Tibial nerve (tissue), 4 donors: ENCODE results near the gene WDR75. TPM values are rescaled to one million over a fixed set of nuclear protein-coding genes. Genes with fewer than 3 reads are reported as not detected.
"Not testable (repeated sequence)": the region's sequence is repeated elsewhere in the genome, so short reads cannot be mapped to it uniquely, and the experiment has no call there.

Experiments
- DNase-seq, 2 donors: peaks; one replicate each; pipeline ENCODE4 v3.0.0-alpha.2; 2019; ENCODE audit warnings: low spot score in 2 of 2
- H3K27ac ChIP-seq, 4 donors: fragments of 200-600 bp; sonication (generic) in 3 of 4; one replicate each; pipeline ENCODE4 v1.5.1; 2017 to 2019; ENCODE audit warnings: mild to moderate bottlenecking in 1 of 4
- H3K27me3 ChIP-seq, 2 donors: fragments of 200-600 bp; sonication (generic) in 1 of 2; one replicate each; pipeline versions ENCODE4 v1.5.1 to v1.6.0; 2017 to 2019
- H3K36me3 ChIP-seq, 3 donors: fragments of 200-600 bp; sonication (generic); one replicate each; pipeline ENCODE4 v1.5.1; 2018 to 2019
- H3K4me1 ChIP-seq, 4 donors: fragments of 200-600 bp; sonication (generic) in 3 of 4; one replicate each; pipeline ENCODE4 v1.5.1; 2017 to 2019
- H3K4me3 ChIP-seq, 4 donors: fragments of 200-600 bp; sonication (generic) in 3 of 4; one replicate each; pipeline ENCODE4 v1.5.1; 2017 to 2019; ENCODE audit warnings: mild to moderate bottlenecking in 1 of 4, moderate library complexity in 1 of 4
- H3K9me3 ChIP-seq, 4 donors: fragments of 200-600 bp; sonication (generic) in 3 of 4; one replicate each; pipeline ENCODE4 v1.5.1; 2017 to 2019
- CTCF ChIP-seq, 5 experiments: fragments of 200-600 bp in 3 of 5; fragments of 450-650 bp in 2 of 5; sonication (generic) in 3 of 5; IDR thresholded peaks; one replicate each; pipeline ENCODE4 v1.5.1; 2016 to 2019; ENCODE audit warnings: antibody characterized with exemption in 5 of 5, mild to moderate bottlenecking in 3 of 5, moderate library complexity in 2 of 5
- EP300 ChIP-seq, 2 donors: sonication (generic); formaldehyde crosslinking; IDR thresholded peaks; one replicate each; pipeline ENCODE4 v1.6.1; 2017; ENCODE audit warnings: antibody characterized with exemption in 2 of 2, mild to moderate bottlenecking in 1 of 2
- POLR2A ChIP-seq, 2 donors: fragments of 450-650 bp; IDR thresholded peaks; one replicate each; pipeline ENCODE4 v1.6.1; 2017; ENCODE audit warnings: antibody characterized with exemption in 2 of 2, mild to moderate bottlenecking in 2 of 2, moderate library complexity in 2 of 2
- WGBS, 2 donors: methylation state at CpG; one replicate each; pipeline ENCODE4 v1.1.5; 2018; 5-methylcytosine and 5-hydroxymethylcytosine counted together
- total RNA-seq, 4 donors: library from RNA; depleted of rRNA; stranded (reverse); fragments of >200 nt; gene quantifications; one replicate each; pipeline ENCODE4 v1.1.0, GENCODE V29; 2016

Gene WDR75
- total RNA-seq, 4 donors from 2014 or later, result 24.1 to 46.0 (median 37.5) TPM

GRCh38 chr2:189426886-189427285 is 14.4 kb upstream of the WDR75 start:
- H3K4me3 ChIP-seq, result no peak overlapping the region
- no peak overlapping the region for H3K27ac ChIP-seq
- no peaks in the 10 kb centered on the region for H3K9me3 ChIP-seq
- no peaks in the 10 kb centered on the region for H3K4me1 ChIP-seq
- TF ChIP-seq EP300 (IDR thresholded peaks at IDR 0.05) (no peak), POLR2A (IDR thresholded peaks at IDR 0.05) (no peak), CTCF (IDR thresholded peaks at IDR 0.05) (no peak)
- DNase-seq, result no peak
- H3K36me3 ChIP-seq, result peaks cover 0 to 9% (median 0%) of the 10 kb centered on the region in 3 donors
- 74 to 89% methylated on average over 2 of the region's 2 CpGs for WGBS, 2 donors
- H3K27me3 ChIP-seq, result no peaks in the 10 kb centered on the region

- no peak for DNase-seq
- Histone ChIP-seq H3K4me3 (no peak overlapping the region), H3K4me1 (no peaks in the 10 kb centered on the region), H3K27ac (no peak overlapping the region), H3K9me3 (no peaks in the 10 kb centered on the region), H3K36me3 (peaks cover 0 to 9% (median 0%) of the 10 kb centered on the region in 3 donors), H3K27me3 (no peaks in the 10 kb centered on the region)
- WGBS, 2 donors, result 94 to 99% methylated on average over 2 of the region's 2 CpGs
- TF ChIP-seq POLR2A (IDR thresholded peaks at IDR 0.05) (no peak), EP300 (IDR thresholded peaks at IDR 0.05) (no peak), CTCF (IDR thresholded peaks at IDR 0.05) (no peak)
Observed at GRCh38 chr2:189427872-189428271, 13.4 kb upstream of the WDR75 start.

- not testable (repeated sequence) for H3K36me3 ChIP-seq, H3K27me3 ChIP-seq, DNase-seq, H3K9me3 ChIP-seq, H3K4me3 ChIP-seq, H3K27ac ChIP-seq, H3K4me1 ChIP-seq
- WGBS, 2 donors, result 57 to 90% methylated on average over 2 of the region's 2 CpGs
Observed at GRCh38 chr2:189430448-189430847, 10.8 kb upstream of the WDR75 start.

DNA sequence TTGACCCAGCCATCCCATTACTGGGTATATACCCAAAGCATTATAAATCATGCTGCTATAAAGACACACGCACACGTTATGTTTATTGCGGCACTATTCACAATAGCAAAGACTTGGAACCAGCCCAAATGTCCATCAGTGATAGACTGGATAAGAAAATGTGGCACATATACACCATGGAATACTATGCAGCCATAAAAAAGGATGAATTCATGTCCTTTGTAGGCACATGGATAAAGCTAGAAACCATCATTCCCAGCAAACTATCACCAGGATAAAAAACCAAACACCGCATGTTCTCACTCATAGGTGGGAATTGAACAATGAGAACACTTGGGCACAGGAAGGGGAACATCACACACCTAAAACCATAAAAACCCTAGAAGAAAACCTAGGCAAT is 5.5 kb upstream of the WDR75 start:
- not testable (repeated sequence) for DNase-seq, H3K27me3 ChIP-seq, H3K4me1 ChIP-seq, H3K4me3 ChIP-seq, H3K36me3 ChIP-seq, H3K27ac ChIP-seq, H3K9me3 ChIP-seq
- 96 to 97% methylated on average over 4 of the region's 4 CpGs for WGBS, 2 donors

DNA sequence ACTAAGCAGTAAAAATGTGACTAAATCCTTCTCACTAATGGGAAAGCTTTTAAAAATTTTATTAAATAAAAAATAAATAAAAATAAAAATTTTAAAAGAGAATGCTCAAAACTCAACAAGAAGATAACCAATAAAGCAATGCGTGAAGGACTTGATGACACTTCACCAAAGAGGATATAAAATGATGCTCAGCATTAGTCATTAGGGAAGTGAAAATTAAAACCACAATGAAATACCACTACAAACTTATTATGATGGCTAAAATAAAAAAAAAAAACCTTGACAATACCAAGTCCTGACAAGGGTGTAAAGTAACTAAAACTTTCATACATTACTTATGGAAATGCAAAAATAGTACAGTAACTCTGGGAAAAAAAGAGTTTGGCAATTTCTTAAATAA is 3.3 kb upstream of the WDR75 start:
- H3K36me3 ChIP-seq, result no peaks in the 10 kb centered on the region
- 58 to 64% methylated on average over 1 of the region's 1 CpG for WGBS, 2 donors
- no peaks in the 10 kb centered on the region for H3K27me3 ChIP-seq
- TF ChIP-seq EP300 (IDR thresholded peaks at IDR 0.05) (no peak), CTCF (IDR thresholded peaks at IDR 0.05) (no peak), POLR2A (IDR thresholded peaks at IDR 0.05) (no peak)
- no peak overlapping the region for H3K4me3 ChIP-seq
- no peak for DNase-seq
- H3K9me3 ChIP-seq, result no peaks in the 10 kb centered on the region
- peaks cover 0 to 18% (median 10%) of the 10 kb centered on the region in 4 donors for H3K4me1 ChIP-seq
- H3K27ac ChIP-seq, result no peak overlapping the region

- no peaks in the 10 kb centered on the region for H3K36me3 ChIP-seq
- H3K9me3 ChIP-seq, result no peaks in the 10 kb centered on the region
- peaks cover 0 to 32% (median 13%) of the 10 kb centered on the region in 4 donors for H3K4me1 ChIP-seq
- no peak overlapping the region for H3K4me3 ChIP-seq
- DNase-seq, result no peak
- no peak for TF ChIP-seq CTCF (IDR thresholded peaks at IDR 0.05)
- no peak for TF ChIP-seq POLR2A (IDR thresholded peaks at IDR 0.05)
- no peak for TF ChIP-seq EP300 (IDR thresholded peaks at IDR 0.05)
- H3K27me3 ChIP-seq, result no peaks in the 10 kb centered on the region
- WGBS, 2 donors, result 82 to 91% methylated on average over 1 of the region's 1 CpG
- no peak overlapping the region for H3K27ac ChIP-seq
Observed at GRCh38 chr2:189439342-189439741, 1.9 kb upstream of the WDR75 start.
